SK-N-SH treated with all-trans-retinoic acid at 6 μM for 48 hours (cell line): ENCODE results near the gene ATOH8.

Experiments used
- ATAC-seq: fragments of 200-7000 bp; cut with Tn5 transposase; 3 replicates; pipeline ENCODE4 v1.9.1; 2020; ENCODE audit warnings: mild to moderate bottlenecking, moderate library complexity
- BACH2 ChIP-seq: fragments of 250-450 bp; sonication (Bioruptor Pico); IDR thresholded peaks from 2 replicates; pipeline ENCODE4 v1.9.0; 2021; ENCODE audit warnings: mild to moderate bottlenecking, borderline replicate concordance
- ESRRG ChIP-seq: fragments of 250-450 bp; sonication (Bioruptor Pico); IDR thresholded peaks from 2 replicates; pipeline ENCODE4 v1.6.1; 2021; ENCODE audit warnings: mild to moderate bottlenecking
- OSR1 ChIP-seq: fragments of 250-450 bp; sonication (Bioruptor Pico); IDR thresholded peaks from 2 replicates; pipeline ENCODE4 v1.8.0; 2022; ENCODE audit warnings: moderate library complexity, mild to moderate bottlenecking, inconsistent platforms
- PPARA ChIP-seq: fragments of 250-450 bp; sonication (Bioruptor Pico); IDR thresholded peaks from 2 replicates; pipeline ENCODE4 v1.5.0; 2020; ENCODE audit warnings: mild to moderate bottlenecking, borderline replicate concordance
- RARB ChIP-seq: fragments of 250-450 bp; sonication (Bioruptor Pico); IDR thresholded peaks from 2 replicates; pipeline ENCODE4 v1.8.0; 2021; ENCODE audit warnings: mild to moderate bottlenecking, moderate library complexity
- SNAI2 ChIP-seq: fragments of 250-450 bp; sonication (Bioruptor Pico); IDR thresholded peaks from 2 replicates; pipeline ENCODE4 v1.5.0; 2020; ENCODE audit warnings: mild to moderate bottlenecking, moderate library complexity
- TCF4 ChIP-seq: fragments of 250-450 bp; sonication (Bioruptor Pico); IDR thresholded peaks from 2 replicates; pipeline ENCODE4 v1.8.0; 2021; ENCODE audit warnings: mild to moderate bottlenecking, moderate library complexity, borderline replicate concordance
- TOX ChIP-seq: fragments of 250-450 bp; sonication (Bioruptor Pico); IDR thresholded peaks from 2 replicates; pipeline ENCODE4 v1.8.0; 2021; ENCODE audit warnings: mild to moderate bottlenecking, moderate library complexity, borderline replicate concordance
- ZC3H10 ChIP-seq: fragments of 250-450 bp; sonication (Bioruptor Pico); IDR thresholded peaks from 2 replicates; pipeline ENCODE4 v1.5.1; 2021; ENCODE audit warnings: mild to moderate bottlenecking, moderate library complexity
- ZFP3 ChIP-seq: fragments of 250-450 bp; sonication (Bioruptor Pico); IDR thresholded peaks from 2 replicates; pipeline ENCODE4 v1.5.0; 2020; ENCODE audit warnings: mild to moderate bottlenecking, moderate library complexity
- ZFP30 ChIP-seq: fragments of 450-650 bp; formaldehyde crosslinking; IDR thresholded peaks from 2 replicates; pipeline ENCODE4 v1.5.0; 2022; ENCODE audit warnings: mild to moderate bottlenecking, moderate library complexity
- ZNF565 ChIP-seq: fragments of 450-650 bp; formaldehyde crosslinking; conservative IDR thresholded peaks from 2 replicates; pipeline ENCODE4 v1.5.0; 2020; ENCODE audit warnings: low read depth, mild to moderate bottlenecking, moderate library complexity
- ZNF70 ChIP-seq: fragments of 450-650 bp; formaldehyde crosslinking; IDR thresholded peaks from 2 replicates; pipeline ENCODE4 v1.5.0; 2020; ENCODE audit warnings: mild to moderate bottlenecking, moderate library complexity
- TF ChIP-seq, protein P1 (sequence below): fragments of 250-450 bp; sonication (Bioruptor Pico); IDR thresholded peaks from 2 replicates; pipeline ENCODE4 v1.5.0; 2020; ENCODE audit warnings: mild to moderate bottlenecking, moderate library complexity
- TF ChIP-seq, protein P2 (sequence below): fragments of 250-450 bp; sonication (Bioruptor Pico); IDR thresholded peaks from 2 replicates; pipeline ENCODE4 v1.8.0; 2021; ENCODE audit warnings: low read depth, mild to moderate bottlenecking, moderate library complexity, borderline replicate concordance
- TF ChIP-seq, protein P3 (sequence below): fragments of 250-450 bp; sonication (Bioruptor Pico); IDR thresholded peaks from 2 replicates; pipeline ENCODE4 v1.5.1; 2020; ENCODE audit warnings: low read depth, mild to moderate bottlenecking, moderate library complexity
- TF ChIP-seq, protein P4 (sequence below): fragments of 250-450 bp; sonication (Bioruptor Pico); IDR thresholded peaks from 2 replicates; pipeline ENCODE4 v1.8.0; 2020; ENCODE audit warnings: mild to moderate bottlenecking, moderate library complexity, borderline replicate concordance

The ATOH8 gene

DNA sequence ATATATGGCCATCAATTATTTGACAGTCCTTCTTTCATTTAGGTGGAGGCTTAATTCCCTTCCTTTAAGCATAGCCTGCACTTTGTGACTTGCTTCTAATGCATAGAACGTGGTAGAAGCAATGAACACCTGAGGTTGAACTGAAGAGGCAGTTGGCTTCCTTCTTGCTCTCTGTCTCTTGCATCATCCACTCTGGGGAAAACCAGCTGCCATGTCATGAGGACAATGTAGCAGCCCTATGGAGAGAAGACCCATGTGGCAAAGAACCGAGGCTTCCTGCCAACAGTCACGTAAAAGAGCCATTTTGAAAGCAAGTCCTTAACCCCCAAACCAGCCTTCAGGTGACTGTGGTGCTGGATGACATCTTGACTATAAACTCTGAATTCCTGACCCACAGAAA, 46.8 kb downstream of the ATOH8 start (continued):
- TF ChIP-seq, protein P1, sequence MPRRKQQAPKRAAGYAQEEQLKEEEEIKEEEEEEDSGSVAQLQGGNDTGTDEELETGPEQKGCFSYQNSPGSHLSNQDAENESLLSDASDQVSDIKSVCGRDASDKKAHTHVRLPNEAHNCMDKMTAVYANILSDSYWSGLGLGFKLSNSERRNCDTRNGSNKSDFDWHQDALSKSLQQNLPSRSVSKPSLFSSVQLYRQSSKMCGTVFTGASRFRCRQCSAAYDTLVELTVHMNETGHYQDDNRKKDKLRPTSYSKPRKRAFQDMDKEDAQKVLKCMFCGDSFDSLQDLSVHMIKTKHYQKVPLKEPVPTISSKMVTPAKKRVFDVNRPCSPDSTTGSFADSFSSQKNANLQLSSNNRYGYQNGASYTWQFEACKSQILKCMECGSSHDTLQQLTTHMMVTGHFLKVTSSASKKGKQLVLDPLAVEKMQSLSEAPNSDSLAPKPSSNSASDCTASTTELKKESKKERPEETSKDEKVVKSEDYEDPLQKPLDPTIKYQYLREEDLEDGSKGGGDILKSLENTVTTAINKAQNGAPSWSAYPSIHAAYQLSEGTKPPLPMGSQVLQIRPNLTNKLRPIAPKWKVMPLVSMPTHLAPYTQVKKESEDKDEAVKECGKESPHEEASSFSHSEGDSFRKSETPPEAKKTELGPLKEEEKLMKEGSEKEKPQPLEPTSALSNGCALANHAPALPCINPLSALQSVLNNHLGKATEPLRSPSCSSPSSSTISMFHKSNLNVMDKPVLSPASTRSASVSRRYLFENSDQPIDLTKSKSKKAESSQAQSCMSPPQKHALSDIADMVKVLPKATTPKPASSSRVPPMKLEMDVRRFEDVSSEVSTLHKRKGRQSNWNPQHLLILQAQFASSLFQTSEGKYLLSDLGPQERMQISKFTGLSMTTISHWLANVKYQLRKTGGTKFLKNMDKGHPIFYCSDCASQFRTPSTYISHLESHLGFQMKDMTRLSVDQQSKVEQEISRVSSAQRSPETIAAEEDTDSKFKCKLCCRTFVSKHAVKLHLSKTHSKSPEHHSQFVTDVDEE, result no peak
- TF ChIP-seq ZFP30 (CRISPR knock-in tag) (no peak), ZFP3 (CRISPR knock-in tag) (no peak), ESRRG (CRISPR knock-in tag) (no peak), TCF4 (CRISPR knock-in tag) (no peak)
- TF ChIP-seq, all 23 proteins: peak for 0

DNA sequence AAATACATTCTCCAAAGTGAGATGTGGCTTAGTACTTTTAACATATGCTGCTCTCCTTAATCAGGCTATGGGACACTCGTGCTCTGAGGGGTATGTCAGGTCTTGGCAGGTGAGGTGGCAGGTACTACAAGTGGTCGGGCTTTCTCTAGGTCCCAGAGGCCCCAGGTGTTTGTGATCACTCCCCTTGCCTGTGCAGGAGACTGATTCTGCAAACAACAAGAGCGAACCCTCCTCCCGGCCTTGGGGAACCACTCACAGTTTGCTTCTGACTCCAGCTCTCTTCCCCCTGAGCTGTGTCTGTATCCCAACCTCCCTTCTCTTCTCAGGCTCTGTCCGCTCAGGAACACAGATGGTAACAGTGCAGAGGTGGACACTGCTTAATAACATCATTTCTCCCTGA, 48.1 kb downstream of the ATOH8 start:
- TF ChIP-seq TOX (CRISPR knock-in tag) (no peak), ZFP3 (CRISPR knock-in tag) (no peak), ZNF70 (CRISPR knock-in tag) (no peak), RARB (no peak), ZFP30 (CRISPR knock-in tag) (no peak), ZC3H10 (CRISPR knock-in tag) (no peak), SNAI2 (CRISPR knock-in tag) (no peak), ESRRG (CRISPR knock-in tag) (no peak)
- TF ChIP-seq, protein P2, sequence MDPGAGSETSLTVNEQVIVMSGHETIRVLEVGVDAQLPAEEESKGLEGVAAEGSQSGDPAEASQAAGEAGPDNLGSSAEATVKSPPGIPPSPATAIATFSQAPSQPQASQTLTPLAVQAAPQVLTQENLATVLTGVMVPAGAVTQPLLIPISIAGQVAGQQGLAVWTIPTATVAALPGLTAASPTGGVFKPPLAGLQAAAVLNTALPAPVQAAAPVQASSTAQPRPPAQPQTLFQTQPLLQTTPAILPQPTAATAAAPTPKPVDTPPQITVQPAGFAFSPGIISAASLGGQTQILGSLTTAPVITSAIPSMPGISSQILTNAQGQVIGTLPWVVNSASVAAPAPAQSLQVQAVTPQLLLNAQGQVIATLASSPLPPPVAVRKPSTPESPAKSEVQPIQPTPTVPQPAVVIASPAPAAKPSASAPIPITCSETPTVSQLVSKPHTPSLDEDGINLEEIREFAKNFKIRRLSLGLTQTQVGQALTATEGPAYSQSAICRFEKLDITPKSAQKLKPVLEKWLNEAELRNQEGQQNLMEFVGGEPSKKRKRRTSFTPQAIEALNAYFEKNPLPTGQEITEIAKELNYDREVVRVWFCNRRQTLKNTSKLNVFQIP, result no peak
- TF ChIP-seq, protein P3, sequence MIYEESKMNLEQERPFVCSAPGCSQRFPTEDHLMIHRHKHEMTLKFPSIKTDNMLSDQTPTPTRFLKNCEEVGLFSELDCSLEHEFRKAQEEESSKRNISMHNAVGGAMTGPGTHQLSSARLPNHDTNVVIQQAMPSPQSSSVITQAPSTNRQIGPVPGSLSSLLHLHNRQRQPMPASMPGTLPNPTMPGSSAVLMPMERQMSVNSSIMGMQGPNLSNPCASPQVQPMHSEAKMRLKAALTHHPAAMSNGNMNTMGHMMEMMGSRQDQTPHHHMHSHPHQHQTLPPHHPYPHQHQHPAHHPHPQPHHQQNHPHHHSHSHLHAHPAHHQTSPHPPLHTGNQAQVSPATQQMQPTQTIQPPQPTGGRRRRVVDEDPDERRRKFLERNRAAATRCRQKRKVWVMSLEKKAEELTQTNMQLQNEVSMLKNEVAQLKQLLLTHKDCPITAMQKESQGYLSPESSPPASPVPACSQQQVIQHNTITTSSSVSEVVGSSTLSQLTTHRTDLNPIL (CRISPR knock-in tag), result no peak

DNA sequence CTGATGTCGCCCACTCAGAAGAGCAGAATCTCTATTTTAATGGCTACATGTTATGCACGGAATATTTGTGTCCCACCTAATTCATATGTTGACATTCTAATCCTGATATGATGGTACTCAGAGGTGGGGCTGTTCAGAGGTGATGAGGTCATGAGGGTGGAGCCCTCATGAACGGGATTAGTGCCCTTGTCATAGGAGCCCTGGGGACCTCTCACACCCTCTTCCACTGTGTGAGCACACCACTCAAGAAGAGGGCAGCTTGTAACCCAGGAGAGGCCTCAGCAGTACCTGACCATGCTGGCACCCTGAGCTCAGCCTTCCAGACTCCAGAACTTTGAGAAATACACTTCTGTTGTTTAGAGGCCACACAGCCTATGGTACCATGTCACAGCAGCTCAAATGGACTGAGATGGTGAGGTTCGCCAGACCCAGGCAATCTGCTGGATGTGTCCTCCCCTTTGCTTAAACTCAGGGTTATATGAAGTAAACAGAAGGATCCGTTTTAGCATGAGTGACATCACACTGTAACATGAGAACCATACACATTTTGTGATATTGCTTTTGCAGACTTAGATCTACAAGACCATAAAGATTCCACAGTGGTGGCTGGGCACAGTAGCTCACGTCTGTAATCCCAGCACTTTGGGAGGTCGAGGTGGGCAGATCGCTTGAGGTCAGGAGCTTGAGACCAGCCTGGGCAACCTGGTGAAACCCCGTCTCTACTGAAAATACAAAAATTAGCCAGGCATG, 48.7 kb downstream of the ATOH8 start:
- ATAC-seq, result no peak
- TF ChIP-seq PPARA (no peak), SNAI2 (CRISPR knock-in tag) (no peak), BACH2 (CRISPR knock-in tag) (no peak), ZNF565 (CRISPR knock-in tag) (no peak), ZC3H10 (CRISPR knock-in tag) (no peak), TCF4 (CRISPR knock-in tag) (no peak), OSR1 (CRISPR knock-in tag) (no peak), RARB (no peak)
- TF ChIP-seq, protein P2, result no peak
- TF ChIP-seq, protein P1, result no peak
- TF ChIP-seq, protein P4, sequence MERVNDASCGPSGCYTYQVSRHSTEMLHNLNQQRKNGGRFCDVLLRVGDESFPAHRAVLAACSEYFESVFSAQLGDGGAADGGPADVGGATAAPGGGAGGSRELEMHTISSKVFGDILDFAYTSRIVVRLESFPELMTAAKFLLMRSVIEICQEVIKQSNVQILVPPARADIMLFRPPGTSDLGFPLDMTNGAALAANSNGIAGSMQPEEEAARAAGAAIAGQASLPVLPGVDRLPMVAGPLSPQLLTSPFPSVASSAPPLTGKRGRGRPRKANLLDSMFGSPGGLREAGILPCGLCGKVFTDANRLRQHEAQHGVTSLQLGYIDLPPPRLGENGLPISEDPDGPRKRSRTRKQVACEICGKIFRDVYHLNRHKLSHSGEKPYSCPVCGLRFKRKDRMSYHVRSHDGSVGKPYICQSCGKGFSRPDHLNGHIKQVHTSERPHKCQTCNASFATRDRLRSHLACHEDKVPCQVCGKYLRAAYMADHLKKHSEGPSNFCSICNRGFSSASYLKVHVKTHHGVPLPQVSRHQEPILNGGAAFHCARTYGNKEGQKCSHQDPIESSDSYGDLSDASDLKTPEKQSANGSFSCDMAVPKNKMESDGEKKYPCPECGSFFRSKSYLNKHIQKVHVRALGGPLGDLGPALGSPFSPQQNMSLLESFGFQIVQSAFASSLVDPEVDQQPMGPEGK (CRISPR knock-in tag), result no peak

More for the DNA sequence above, 48.1 kb downstream of the ATOH8 start:
- ATAC-seq, result no peak
